Tibial nerve (tissue), 4 donors: Measurements from ENCODE around the gene SPRY2.

Experiments
- EP300 ChIP-seq, 2 donors: sonication (generic); formaldehyde crosslinking; IDR thresholded peaks; one replicate each; pipeline ENCODE4 v1.6.1; 2017; ENCODE audit warnings: antibody characterized with exemption in 2 of 2, mild to moderate bottlenecking in 1 of 2
- POLR2A ChIP-seq, 2 donors: fragments of 450-650 bp; IDR thresholded peaks; one replicate each; pipeline ENCODE4 v1.6.1; 2017; ENCODE audit warnings: antibody characterized with exemption in 2 of 2, mild to moderate bottlenecking in 2 of 2, moderate library complexity in 2 of 2
- TF ChIP-seq, protein P1 (sequence below), 5 experiments: fragments of 200-600 bp in 3 of 5; fragments of 450-650 bp in 2 of 5; sonication (generic) in 3 of 5; IDR thresholded peaks; one replicate each; pipeline ENCODE4 v1.5.1; 2016 to 2019; ENCODE audit warnings: antibody characterized with exemption in 5 of 5, mild to moderate bottlenecking in 3 of 5, moderate library complexity in 2 of 5

GRCh38 chr13:80339912-80340650, 845 bp downstream of the SPRY2 start:
- no peak for TF ChIP-seq POLR2A (IDR thresholded peaks at IDR 0.05)
- no peak for TF ChIP-seq EP300 (IDR thresholded peaks at IDR 0.05)
- TF ChIP-seq, protein P1, sequence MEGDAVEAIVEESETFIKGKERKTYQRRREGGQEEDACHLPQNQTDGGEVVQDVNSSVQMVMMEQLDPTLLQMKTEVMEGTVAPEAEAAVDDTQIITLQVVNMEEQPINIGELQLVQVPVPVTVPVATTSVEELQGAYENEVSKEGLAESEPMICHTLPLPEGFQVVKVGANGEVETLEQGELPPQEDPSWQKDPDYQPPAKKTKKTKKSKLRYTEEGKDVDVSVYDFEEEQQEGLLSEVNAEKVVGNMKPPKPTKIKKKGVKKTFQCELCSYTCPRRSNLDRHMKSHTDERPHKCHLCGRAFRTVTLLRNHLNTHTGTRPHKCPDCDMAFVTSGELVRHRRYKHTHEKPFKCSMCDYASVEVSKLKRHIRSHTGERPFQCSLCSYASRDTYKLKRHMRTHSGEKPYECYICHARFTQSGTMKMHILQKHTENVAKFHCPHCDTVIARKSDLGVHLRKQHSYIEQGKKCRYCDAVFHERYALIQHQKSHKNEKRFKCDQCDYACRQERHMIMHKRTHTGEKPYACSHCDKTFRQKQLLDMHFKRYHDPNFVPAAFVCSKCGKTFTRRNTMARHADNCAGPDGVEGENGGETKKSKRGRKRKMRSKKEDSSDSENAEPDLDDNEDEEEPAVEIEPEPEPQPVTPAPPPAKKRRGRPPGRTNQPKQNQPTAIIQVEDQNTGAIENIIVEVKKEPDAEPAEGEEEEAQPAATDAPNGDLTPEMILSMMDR (IDR thresholded peaks at IDR 0.05) = peak in 1 of 5 experiments; percentile 6
